Medulla oblongata (tissue), 1 donor: ENCODE results near the gene DPP7.

Experiments used
- DNase-seq: peaks from one replicate; pipeline ENCODE4 v3.0.0-alpha.2; 2015; ENCODE audit errors: extremely low spot score

The DPP7 gene

DNA sequence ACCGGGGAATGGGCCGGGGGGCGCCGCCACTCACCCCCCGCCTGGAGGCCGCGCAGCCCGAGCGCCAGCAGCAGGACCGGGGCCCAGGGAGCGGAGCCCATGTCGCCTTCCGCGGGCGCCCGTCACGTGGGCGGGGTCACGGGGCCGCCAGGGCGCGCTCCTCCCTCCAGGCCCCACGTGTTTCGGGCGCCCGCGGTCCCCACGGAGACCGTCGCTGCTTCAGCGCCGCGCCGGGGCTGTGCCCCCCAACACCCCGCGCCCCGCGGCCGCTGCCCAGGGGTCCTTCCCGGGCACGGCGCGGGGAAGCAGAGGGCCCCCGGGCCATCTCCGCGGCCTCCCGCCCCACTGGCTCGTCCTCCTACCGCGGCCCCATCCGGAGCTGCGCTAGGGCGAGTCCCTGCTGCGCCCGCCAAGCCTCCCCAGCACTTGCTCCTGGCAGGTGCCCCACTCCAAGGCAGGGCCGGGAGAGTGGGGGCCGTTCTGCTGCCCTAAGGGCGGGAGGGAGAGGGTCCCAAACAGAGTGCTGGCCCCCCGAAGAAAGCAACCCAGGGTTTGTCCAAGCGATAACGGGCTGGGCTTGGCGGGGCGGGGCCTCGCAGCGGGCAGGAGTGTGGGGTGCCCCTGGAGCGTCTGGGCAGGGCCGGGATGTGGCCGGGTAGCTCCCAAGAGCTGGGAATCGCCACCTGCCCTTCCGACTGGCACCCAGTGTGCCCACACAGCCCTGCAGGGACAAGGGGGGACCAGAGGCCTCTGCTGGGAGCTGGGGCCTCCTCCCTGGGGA is at the start of gene DPP7:
DPP7 (minus strand) TSS at position 121 of the 781 bp plus-strand sequence; CDS start at position 101, 20 bp downstream.
- peak; percentile 85 for DNase-seq

DNA sequence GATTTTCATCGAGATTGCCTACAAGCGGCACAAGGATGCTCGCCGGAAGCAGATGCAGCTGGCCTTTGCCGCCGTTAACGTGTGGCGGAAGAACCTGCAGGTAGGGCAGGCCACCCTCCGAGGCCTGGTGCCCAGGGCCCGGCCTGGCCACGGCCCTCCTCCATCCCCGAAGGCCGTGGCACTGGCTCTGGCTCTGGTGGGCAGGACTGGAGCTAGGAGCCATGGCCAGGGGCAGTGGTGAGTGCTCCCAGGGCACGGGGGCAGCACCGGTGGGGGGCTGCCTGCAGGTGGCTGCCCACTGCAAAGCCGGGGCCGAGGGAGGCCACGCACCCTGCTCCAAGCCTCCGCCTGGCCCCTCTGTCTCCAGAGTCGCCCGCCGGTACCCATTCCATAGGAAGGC is 49.3 kb upstream of the DPP7 start:
- DNase-seq, result no peak

DNA sequence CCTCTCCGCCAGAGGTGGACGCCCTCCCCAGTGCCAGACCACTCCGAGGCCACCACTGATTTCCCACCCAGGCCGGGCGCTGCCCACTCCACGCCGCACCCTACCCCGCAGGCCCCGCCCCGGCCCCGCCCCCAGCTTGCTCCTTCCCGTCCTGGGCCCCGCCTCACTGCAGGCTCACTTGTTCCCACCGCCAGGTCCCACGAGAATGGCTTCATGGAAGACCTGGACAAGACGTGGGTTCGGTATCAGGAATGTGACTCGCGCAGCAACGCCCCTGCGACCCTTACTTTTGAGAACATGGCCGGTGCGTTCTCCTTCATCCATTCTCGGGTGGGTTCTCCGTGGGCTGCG is 48.8 kb upstream of the DPP7 start:
- no peak for DNase-seq

GRCh38 chr9:137162505-137163364 is 48.2 kb upstream of the DPP7 start:
- no peak for DNase-seq

- no peak for DNase-seq
These were observed 47.3 kb upstream of the DPP7 start for GRCh38 chr9:137161558-137162486.

DNA sequence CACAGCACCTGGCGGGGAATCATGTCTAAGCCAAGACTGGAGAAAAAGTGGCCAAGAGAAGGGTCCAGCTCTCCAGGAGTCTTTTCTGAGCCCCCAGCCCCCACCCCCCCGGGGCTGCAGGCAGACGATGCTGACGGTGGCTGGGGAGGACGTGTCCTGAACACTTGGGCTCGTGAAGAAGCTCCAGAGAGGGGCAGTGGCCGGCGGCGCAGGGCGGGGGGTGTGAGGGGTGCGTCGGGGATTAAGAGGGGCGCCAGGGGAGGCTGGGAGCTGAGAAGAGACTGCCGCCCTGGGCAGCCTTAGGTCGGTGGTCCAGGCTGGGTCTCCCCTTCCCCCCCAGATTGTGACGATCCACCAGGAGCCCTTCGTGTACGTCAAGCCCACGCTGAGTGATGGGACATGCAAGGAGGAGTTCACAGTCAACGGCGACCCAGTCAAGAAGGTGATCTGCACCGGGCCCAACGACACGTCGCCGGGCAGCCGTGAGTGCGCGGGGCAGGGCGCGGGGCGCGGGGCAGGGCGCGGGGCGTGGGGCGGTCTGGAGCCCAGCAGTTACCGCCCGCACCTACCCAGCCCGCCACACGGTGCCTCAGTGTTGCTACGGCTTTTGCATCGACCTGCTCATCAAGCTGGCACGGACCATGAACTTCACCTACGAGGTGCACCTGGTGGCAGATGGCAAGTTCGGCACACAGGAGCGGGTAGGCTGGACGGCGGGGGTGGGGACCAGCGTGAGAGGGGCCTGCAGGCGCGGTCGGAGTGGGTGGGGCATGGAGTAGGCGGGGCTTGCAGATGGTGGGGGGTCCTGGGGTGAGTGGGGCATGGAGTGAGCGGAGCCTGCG is 46.4 kb upstream of the DPP7 start:
- no peak for DNase-seq

- no peak for DNase-seq
These were observed 45.5 kb upstream of the DPP7 start for GRCh38 chr9:137160054-137160425.

GRCh38 chr9:137159105-137160053 is 44.8 kb upstream of the DPP7 start:
- DNase-seq, result no peak

GRCh38 chr9:137158625-137159024 is 44.1 kb upstream of the DPP7 start:
- no peak for DNase-seq

DNA sequence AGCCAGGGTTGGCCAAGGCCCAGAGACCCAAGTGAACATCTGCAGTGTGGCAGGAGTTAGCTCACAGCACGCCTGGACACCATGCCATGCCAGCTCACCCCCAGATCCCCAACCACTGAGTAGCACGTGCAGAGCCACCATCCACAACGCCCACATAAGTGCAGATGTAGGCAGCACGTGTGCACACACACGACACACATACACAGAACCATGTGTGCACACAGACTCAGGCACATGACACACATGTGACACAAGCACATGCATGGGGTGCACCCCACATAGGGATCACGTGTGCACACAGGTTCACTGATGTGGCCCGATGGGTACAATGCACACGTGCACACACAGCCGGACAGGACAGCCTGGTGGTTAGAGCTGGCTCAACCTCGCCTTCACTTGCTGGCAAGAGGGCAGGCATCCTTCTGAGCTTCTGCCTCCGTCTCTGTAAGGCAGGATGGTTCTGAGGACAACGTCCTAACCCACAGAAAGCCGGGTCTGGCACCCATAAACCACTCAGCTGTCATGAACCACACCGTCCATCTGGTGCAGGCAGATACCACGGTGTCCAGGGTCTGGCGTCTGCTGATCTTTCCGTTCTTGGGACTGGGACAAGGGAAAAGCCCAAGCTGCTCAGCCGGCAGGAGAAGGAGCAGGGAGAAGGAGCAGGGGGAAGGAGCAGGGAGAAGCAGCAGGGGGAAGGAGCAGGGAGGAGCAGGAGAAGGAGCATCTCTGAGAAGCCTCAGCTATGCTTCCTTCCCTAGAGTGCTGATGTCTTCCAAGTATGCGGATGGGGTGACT is 43.3 kb upstream of the DPP7 start:
- no peak for DNase-seq

DNA sequence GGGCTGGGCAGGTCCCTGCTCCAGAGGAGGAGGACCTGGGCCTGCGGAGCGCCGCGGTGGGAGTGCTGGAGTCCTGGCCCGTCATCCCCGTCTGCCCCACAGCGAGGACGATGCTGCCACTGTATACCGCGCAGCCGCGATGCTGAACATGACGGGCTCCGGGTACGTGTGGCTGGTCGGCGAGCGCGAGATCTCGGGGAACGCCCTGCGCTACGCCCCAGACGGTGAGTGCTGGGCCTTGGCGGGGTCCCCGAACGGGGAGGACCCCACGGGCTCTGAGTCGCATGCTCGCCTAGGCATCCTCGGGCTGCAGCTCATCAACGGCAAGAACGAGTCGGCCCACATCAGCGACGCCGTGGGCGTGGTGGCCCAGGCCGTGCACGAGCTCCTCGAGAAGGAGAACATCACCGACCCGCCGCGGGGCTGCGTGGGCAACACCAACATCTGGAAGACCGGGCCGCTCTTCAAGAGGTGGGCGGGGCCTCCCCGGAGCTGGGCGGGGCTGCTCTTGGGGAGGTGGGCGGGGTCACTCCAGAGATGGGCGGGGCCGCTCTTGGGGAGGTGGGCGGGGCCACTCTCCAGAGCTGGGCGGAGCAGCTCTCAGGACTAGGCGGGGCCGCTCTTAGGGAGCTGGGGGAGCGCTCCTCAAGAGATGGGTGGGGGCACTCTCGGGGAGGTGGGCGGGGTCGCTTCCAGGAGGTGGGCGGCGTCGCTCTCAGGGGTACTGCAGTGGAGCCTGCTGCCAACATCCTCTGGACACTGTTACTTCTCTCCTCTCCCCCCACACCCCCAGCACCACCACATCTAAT is 42.2 kb upstream of the DPP7 start:
- DNase-seq, result no peak

GRCh38 chr9:137152844-137153405 is 38.4 kb upstream of the DPP7 start:
- DNase-seq, result no peak

DNA sequence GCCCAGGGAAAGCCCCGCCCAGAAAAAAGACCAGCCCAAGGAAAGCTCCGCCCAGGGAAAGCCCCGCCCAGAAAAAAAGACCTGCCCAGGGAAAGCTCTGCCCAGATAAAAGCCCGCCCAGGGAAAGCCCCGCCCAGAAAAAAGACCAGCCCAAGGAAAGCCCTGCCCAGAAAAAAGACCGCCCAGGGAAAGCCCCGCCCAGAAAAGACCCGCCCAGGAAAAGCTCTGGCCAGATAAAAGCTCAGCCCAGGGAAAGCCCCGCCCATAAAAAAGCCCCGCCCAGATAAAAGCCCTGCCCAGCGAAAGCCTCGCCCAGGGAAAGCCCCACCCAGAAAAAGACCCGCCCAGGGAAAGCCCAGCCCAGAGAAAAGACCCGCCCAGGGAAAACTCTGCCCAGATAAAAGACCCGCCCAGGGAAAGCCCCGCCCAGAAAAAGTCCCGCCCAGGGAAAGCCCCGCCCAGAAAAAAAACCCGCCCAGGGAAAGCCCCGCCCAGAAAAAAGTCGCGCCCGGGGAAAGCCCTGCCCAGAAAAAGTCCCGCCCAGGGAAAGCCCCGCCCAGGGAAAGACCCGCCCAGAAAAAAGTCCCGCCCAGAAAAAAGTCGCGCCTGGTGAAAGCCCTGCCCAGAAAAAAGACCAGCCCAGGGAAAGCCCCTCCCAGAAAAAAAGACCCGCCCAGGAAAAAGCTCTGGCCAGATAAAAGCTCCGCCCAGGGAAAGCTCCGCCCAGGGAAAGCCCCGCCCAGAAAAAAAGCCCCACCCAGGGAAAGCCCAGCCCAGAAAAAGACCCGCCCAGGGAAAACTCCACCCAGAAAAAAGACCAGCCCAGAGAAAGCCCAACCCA is 36.3 kb upstream of the DPP7 start:
- no peak for DNase-seq

DNA sequence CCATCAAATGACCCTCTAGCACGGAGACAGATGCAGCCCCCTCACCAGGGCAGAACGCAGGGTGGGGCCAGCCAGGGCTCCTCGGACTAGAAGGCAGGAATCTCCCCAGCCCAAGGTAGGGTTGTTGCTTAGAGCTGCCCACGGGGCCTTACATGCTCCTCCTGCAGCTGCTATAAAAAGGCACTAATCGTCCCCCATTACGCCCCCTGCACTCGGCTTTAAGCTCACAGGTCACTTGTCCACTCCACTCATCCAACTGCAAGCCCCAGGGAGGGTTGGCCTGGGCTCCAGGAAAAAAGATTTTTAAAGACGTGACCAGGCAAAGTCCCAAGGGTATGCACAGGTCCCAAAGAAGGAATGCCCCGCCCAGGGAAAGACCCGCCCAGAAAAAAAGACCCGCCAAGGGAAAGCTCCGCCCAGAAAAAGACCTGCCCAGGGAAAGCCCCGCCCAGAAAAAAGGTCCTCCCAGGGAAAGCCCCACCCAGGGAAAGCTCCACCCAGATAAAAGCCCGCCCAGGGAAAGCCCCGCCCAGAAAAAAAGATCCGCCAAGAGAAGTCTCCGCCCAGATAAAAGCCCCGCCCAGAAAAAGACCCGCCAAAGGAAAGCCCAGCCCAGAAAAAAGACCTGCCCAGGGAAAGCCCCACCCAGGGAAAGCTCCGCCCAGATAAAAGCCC is 35.5 kb upstream of the DPP7 start:
- DNase-seq, result no peak

DNA sequence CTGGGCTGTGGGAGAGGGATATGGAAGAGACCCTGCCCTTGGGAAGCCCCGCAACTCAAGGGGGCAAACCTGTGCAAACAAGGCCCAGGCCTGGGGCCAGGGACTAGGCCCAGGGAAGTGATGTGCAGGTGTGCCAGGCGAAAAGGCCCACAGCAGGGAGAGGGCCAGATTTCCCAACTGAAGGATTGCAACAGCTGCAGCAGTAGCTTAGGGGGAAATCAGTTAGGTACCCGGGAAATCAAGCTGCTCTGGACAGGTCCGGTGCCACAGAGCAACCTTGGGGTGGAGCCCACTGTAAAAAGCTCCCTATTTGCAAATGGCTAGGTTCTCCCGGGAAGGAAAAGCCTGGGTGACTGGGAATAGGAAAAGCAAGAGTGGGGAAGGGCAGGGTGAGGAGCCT is 34.8 kb upstream of the DPP7 start:
- no peak for DNase-seq

DNA sequence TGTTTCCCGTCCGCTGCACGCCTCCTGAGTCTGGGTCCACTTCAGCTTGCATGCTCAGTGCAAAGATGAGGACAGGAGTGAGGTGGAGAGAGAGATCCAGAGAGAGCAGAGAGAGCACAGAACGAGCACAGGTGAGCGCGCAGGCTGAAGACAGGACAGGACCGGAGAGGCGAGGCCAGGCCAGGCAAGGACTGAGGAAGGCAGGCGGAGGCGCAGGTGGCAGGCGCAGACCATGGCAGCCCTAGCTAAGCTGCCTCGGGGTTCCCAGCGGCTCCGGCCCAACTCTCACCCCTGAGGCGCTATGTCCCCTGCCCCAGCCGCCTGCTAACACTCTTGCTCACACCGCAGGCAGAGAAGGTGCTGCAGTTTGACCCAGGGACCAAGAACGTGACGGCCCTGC is 34.1 kb upstream of the DPP7 start:
- no peak for DNase-seq
